Endothelial cell of umbilical vein (primary cell): ENCODE measurements around the gene RANBP3. TPM values are rescaled to one million over a fixed set of nuclear protein-coding genes. Genes with fewer than 3 reads are reported as not detected.

ENCODE experiments used
- BruUV-seq: library from RNA; stranded (reverse); fragments of 400-500 nt; replicated peaks from 2 replicates; lab custom pipeline; 2021; lab: Mats Ljungman, UMichigan
- CTCF ChIA-PET: fragments of 300-600, 350-600 bp; sonication (Branson Sonifier 250); formaldehyde crosslinking; loops from one replicate; lab custom pipeline; 2021; ENCODE audit warnings: antibody characterized with exemption, inconsistent platforms; lab: Charles Lee
- POLR2A ChIA-PET: fragments of 300-600, 350-600 bp; sonication (Branson Sonifier 250); formaldehyde crosslinking; loops from one replicate; lab custom pipeline; 2021; ENCODE audit warnings: antibody characterized with exemption, inconsistent platforms; lab: Charles Lee
- DNase-seq: peaks from one replicate; pipeline ENCODE4 v3.0.0-alpha.2; 2011; ENCODE audit warnings: low read depth, low spot score
- FAIRE-seq: peaks from 2 replicates; lab custom pipeline; 2011; peaks lifted over from hg19 to GRCh38; lab: Jason Lieb, UNC
- H2AFZ ChIP-seq: 2 replicates; pipeline ENCODE4 v1.6.0; 2012; ENCODE audit warnings: low read depth, low read length, control low read depth, inconsistent platforms
- H3K27ac ChIP-seq: 2 replicates; pipeline ENCODE4 v1.5.1; 2011; ENCODE audit warnings: low read depth, mild to moderate bottlenecking, control low read depth, low read length, moderate library complexity; ENCODE audit not compliant: insufficient read depth
- H3K27me3 ChIP-seq, 2 experiments: 2 replicates each; pipeline versions ENCODE4 v1.6.0 to v1.6.1; 2011; ENCODE audit warnings: low read length in 2 of 2, mixed read lengths in 1 of 2; ENCODE audit not compliant: control insufficient read depth in 2 of 2, insufficient read depth in 2 of 2
- H3K36me3 ChIP-seq, 2 experiments: 2 replicates in 1 of 2; 3 replicates in 1 of 2; pipeline ENCODE4 v1.5.1; 2011; ENCODE audit warnings: low read length in 2 of 2, mild to moderate bottlenecking in 1 of 2, moderate library complexity in 1 of 2; ENCODE audit not compliant: control insufficient read depth in 2 of 2, insufficient read depth in 2 of 2; ENCODE audit errors: extremely low read depth in 1 of 2
- H3K4me1 ChIP-seq: 3 replicates; pipeline ENCODE4 v1.5.1; 2011; ENCODE audit warnings: mild to moderate bottlenecking, low read length; ENCODE audit not compliant: control insufficient read depth, insufficient read depth; ENCODE audit errors: extremely low read depth
- H3K4me2 ChIP-seq: 2 replicates; pipeline ENCODE4 v1.6.1; 2011; ENCODE audit warnings: low read length, control low read depth, mixed read lengths; ENCODE audit not compliant: insufficient read depth
- H3K4me3 ChIP-seq, 3 experiments: fragments of 200-600 bp in 1 of 3; sonication (generic), shearing (Covaris generic) in 1 of 3; replicated peaks in 1 of 3; 2 replicates each; pipeline ENCODE4 v1.5.1; 2011 to 2016; ENCODE audit warnings: control low read depth in 3 of 3, low read length in 3 of 3, mild to moderate bottlenecking in 2 of 3, inconsistent platforms in 1 of 3, low read depth in 1 of 3, moderate library complexity in 1 of 3; ENCODE audit not compliant: insufficient read depth in 1 of 3
- H3K79me2 ChIP-seq: 2 replicates; pipeline ENCODE4 v1.6.0; 2012; ENCODE audit warnings: low read length, inconsistent platforms; ENCODE audit not compliant: control insufficient read depth, insufficient read depth
- H3K9ac ChIP-seq: replicated peaks from 2 replicates; pipeline ENCODE3; 2011; ENCODE audit warnings: low read length, control low read depth; ENCODE audit not compliant: insufficient read depth; ENCODE audit errors: extremely low read depth
- H3K9me1 ChIP-seq: replicated peaks from 3 replicates; pipeline ENCODE4 v1.6.0; 2011; ENCODE audit warnings: mild to moderate bottlenecking, low read length; ENCODE audit not compliant: control insufficient read depth, insufficient read depth; ENCODE audit errors: extremely low read depth
- H3K9me3 ChIP-seq: replicated peaks from 2 replicates; pipeline ENCODE4 v1.5.1; 2012; ENCODE audit warnings: low read length, inconsistent platforms; ENCODE audit not compliant: control insufficient read depth, insufficient read depth
- H4K20me1 ChIP-seq: replicated peaks from 2 replicates; pipeline ENCODE3; 2011; ENCODE audit warnings: mild to moderate bottlenecking, low read length; ENCODE audit not compliant: control insufficient read depth, insufficient read depth; ENCODE audit errors: extremely low read depth
- EZH2 ChIP-seq: IDR thresholded peaks from 2 replicates; pipeline ENCODE4 v1.6.1; 2012; ENCODE audit warnings: borderline replicate concordance, low read depth, mild to moderate bottlenecking, moderate library complexity, low read length, inconsistent platforms; ENCODE audit not compliant: severe bottlenecking
- FOS ChIP-seq: IDR thresholded peaks from 2 replicates; pipeline ENCODE4 v1.6.1; 2011; ENCODE audit warnings: mild to moderate bottlenecking, low read length, moderate library complexity, borderline replicate concordance; ENCODE audit not compliant: insufficient read depth
- GATA2 ChIP-seq: IDR thresholded peaks from 2 replicates; pipeline ENCODE4 v1.7.0; 2011; ENCODE audit warnings: low read depth, mild to moderate bottlenecking, moderate library complexity, mixed read lengths, low read length; ENCODE audit not compliant: insufficient read length, insufficient read depth
- JUN ChIP-seq: IDR thresholded peaks from 2 replicates; pipeline ENCODE4 v1.6.1; 2011; ENCODE audit warnings: borderline replicate concordance, low read depth; ENCODE audit not compliant: insufficient read length, insufficient read depth
- MYC ChIP-seq: IDR thresholded peaks from one replicate; pipeline ENCODE4 v1.6.1; 2011; ENCODE audit warnings: mild to moderate bottlenecking, low read depth, low read length
- POLR2A ChIP-seq: IDR thresholded peaks from 2 replicates; pipeline ENCODE4 v1.6.1; 2012; ENCODE audit warnings: low read depth, mild to moderate bottlenecking, control low read depth, low read length
- POLR2AphosphoS5 ChIP-seq: IDR thresholded peaks from 2 replicates; pipeline ENCODE4 v1.6.1; 2012; ENCODE audit warnings: low read depth, mild to moderate bottlenecking, control low read depth, low read length, moderate library complexity; ENCODE audit not compliant: insufficient read depth
- dilution Hi-C: fragments of 300-500 bp; cut with MboI; formaldehyde crosslinking; loops from one replicate; pipeline ENCODE4 v1.15.0; 2019; ENCODE audit warnings: low sequenced_read_pairs; ENCODE audit not compliant: extremely low pct_ligation_motif_present
- intact Hi-C: fragments of 100-400 bp; cut with micrococcal nuclease; formaldehyde crosslinking; loops from one replicate; pipeline ENCODE4 v1.10.0; 2022
- polyA plus RNA-seq, 4 experiments: library from polyadenylated mRNA; depleted of rRNA in 3 of 4; stranded (reverse) in 3 of 4; unstranded in 1 of 4; fragments of >200 nt; gene quantifications; 2 replicates each; pipeline versions ENCODE4 v1.2.1 to v1.2.3, GENCODE V29; 2011 to 2012; ENCODE audit warnings: missing spikeins in 1 of 4
- total RNA-seq: library from RNA; stranded (reverse); gene quantifications from 2 replicates; pipeline ENCODE4 v1.2.3, GENCODE V29; 2021
- TF ChIP-seq, protein P1 (sequence below), 2 donors: IDR thresholded peaks; 1 replicate in 1 of 2; 2 replicates in 1 of 2; pipeline ENCODE4 v1.5.1; 2011; ENCODE audit warnings: low read length in 2 of 2, mild to moderate bottlenecking in 2 of 2, moderate library complexity in 2 of 2, control low read depth in 1 of 2, inconsistent platforms in 1 of 2, low read depth in 1 of 2; ENCODE audit not compliant: insufficient read depth in 1 of 2; ENCODE audit errors: extremely low read depth in 1 of 2
- TF ChIP-seq, protein P2 (sequence below): IDR thresholded peaks from 2 replicates; pipeline ENCODE4 v1.6.1; 2011; ENCODE audit not compliant: insufficient read depth, insufficient read length

Gene RANBP3
- total and polyA plus RNA-seq, 2 donors (not counting 3 experiments of a cell fraction or from before 2014, with no cell fraction given), result 72.3 to 85.3 TPM

DNA sequence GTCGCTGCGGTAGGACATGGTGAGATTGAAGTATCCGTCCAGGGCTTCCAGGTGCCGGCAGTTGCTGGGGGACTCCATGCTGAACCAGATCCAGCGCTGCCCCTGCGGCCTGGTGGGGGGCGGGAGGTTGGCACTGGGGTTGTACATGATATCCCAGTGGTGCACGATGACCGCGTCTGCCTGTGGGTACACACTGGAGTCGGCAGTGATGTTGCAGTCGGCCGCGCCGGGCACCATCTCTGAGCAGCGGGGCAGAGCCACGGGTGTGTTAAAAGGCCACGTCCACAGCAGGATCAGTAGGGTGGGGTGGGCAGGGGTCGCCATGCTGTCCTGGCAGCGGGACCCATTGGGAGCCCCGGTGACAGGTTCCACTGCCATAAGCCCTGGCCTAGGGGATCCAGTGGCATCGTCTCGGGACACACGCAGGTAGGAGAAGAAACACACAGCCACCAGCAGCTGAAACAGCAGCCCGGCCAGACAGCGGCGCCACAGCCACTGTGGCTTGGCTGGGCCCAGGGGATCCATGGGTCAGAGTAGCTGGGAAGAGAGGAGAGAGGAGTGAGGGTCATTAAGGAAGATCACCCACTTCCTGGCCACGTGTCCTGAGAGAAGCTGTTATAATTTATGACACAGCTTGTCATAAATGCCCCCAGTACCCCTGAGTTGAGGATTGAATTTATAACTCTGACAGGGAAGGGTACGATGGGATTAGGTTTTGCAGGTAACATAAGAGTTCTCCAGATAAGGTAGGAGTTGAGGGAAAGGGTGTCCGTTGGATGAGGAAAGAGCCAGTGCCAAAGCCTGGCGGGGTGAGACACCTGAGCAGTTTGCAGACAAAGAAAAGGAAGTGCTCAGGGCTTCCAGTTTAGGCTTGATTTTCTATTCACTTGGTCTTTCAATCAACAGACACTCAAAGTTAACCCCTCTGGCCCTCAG, 110.5 kb downstream of the RANBP3 start:
- Histone ChIP-seq H3K9me3 (no peaks in the 10 kb centered on the region), H2AFZ (no peak overlapping the region), H3K27ac (no peak overlapping the region), H3K9ac (no peak overlapping the region), H3K4me3 (no peak overlapping the region), H3K4me1 (no peaks in the 10 kb centered on the region), H3K4me2 (no peak overlapping the region), H3K9me1 (no peaks in the 10 kb centered on the region), H3K36me3 (no peaks in the 10 kb centered on the region), H4K20me1 (no peaks in the 10 kb centered on the region), H3K27me3 (no peaks in the 10 kb centered on the region), H3K79me2 (no peaks in the 10 kb centered on the region)
- no peak for DNase-seq
- no peak for FAIRE-seq
- BruUV-seq, result no TSS peak
- ChIA-PET POLR2A (no interaction called here), CTCF (no interaction called here)
- TF ChIP-seq JUN, result no peak
- no peak for TF ChIP-seq GATA2
- TF ChIP-seq, protein P1, sequence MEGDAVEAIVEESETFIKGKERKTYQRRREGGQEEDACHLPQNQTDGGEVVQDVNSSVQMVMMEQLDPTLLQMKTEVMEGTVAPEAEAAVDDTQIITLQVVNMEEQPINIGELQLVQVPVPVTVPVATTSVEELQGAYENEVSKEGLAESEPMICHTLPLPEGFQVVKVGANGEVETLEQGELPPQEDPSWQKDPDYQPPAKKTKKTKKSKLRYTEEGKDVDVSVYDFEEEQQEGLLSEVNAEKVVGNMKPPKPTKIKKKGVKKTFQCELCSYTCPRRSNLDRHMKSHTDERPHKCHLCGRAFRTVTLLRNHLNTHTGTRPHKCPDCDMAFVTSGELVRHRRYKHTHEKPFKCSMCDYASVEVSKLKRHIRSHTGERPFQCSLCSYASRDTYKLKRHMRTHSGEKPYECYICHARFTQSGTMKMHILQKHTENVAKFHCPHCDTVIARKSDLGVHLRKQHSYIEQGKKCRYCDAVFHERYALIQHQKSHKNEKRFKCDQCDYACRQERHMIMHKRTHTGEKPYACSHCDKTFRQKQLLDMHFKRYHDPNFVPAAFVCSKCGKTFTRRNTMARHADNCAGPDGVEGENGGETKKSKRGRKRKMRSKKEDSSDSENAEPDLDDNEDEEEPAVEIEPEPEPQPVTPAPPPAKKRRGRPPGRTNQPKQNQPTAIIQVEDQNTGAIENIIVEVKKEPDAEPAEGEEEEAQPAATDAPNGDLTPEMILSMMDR (IDR thresholded peaks at IDR 0.05; ENCODE audit: extremely low read depth in 1 of 2, insufficient read depth in 1 of 2, low read depth in 1 of 2, low read length in 2 of 2), result no peak
- TF ChIP-seq FOS, result no peak
- TF ChIP-seq MYC, result no peak
- no peak for TF ChIP-seq POLR2A
- TF ChIP-seq EZH2, result no peak
- TF ChIP-seq POLR2AphosphoS5, result no peak
- TF ChIP-seq, protein P2, sequence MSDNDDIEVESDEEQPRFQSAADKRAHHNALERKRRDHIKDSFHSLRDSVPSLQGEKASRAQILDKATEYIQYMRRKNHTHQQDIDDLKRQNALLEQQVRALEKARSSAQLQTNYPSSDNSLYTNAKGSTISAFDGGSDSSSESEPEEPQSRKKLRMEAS, result no peak
- intact Hi-C loops, result no loop called here
- dilution Hi-C loops, result no loop called here

Other genes starting within 250 kb of the RANBP3 start
- gene PRR22, start 193.4 kb downstream of the RANBP3 start, total RNA-seq, result 3.4 and 3.6 TPM in 2 replicates
- gene PRR22, start 193.4 kb downstream of the RANBP3 start, polyA plus RNA-seq, result 1.4 and 2.0 TPM in 2 replicates
- 38.9 and 40.8 TPM in 2 replicates for gene DUS3L, start 187.0 kb downstream of the RANBP3 start, total RNA-seq
- 25.8 and 29.7 TPM in 2 replicates for gene DUS3L, start 187.0 kb downstream of the RANBP3 start, polyA plus RNA-seq
- 0.30 TPM in 1 of 2 replicates, not detected in the other for gene NRTN, start 173.1 kb downstream of the RANBP3 start, total RNA-seq
- gene NRTN, start 173.1 kb downstream of the RANBP3 start, polyA plus RNA-seq, result 0.41 TPM in 2 replicates
- not detected in 2 replicates for gene FUT6, start 138.4 kb downstream of the RANBP3 start, total RNA-seq
- gene FUT6, start 138.4 kb downstream of the RANBP3 start, polyA plus RNA-seq, result not detected in 2 replicates
- gene FUT3, start 126.7 kb downstream of the RANBP3 start, total RNA-seq, result not detected in 2 replicates
- not detected in 2 replicates for gene FUT3, start 126.7 kb downstream of the RANBP3 start, polyA plus RNA-seq
- not detected in 2 replicates for gene FUT5, start 107.6 kb downstream of the RANBP3 start, total RNA-seq
- gene FUT5, start 107.6 kb downstream of the RANBP3 start, polyA plus RNA-seq, result not detected in 2 replicates
- 281 and 283 TPM in 2 replicates for gene NDUFA11, start 74.3 kb downstream of the RANBP3 start, total RNA-seq
- 876 and 1,690 TPM in 2 replicates for gene NDUFA11, start 74.3 kb downstream of the RANBP3 start, polyA plus RNA-seq
- gene VMAC, start 73.3 kb downstream of the RANBP3 start, total RNA-seq, result 4.4 and 4.7 TPM in 2 replicates
- 6.9 and 8.9 TPM in 2 replicates for gene VMAC, start 73.3 kb downstream of the RANBP3 start, polyA plus RNA-seq
- 6.1 and 6.9 TPM in 2 replicates for gene CAPS, start 63.9 kb downstream of the RANBP3 start, total RNA-seq
- 8.9 and 11.3 TPM in 2 replicates for gene CAPS, start 63.9 kb downstream of the RANBP3 start, polyA plus RNA-seq
- 16.1 and 16.2 TPM in 2 replicates for gene RFX2, start 132.4 kb upstream of the RANBP3 start, total RNA-seq
- gene RFX2, start 132.4 kb upstream of the RANBP3 start, polyA plus RNA-seq, result 19.0 and 20.6 TPM in 2 replicates
- not detected in 2 replicates for gene ACSBG2, start 157.5 kb upstream of the RANBP3 start, total RNA-seq
- gene ACSBG2, start 157.5 kb upstream of the RANBP3 start, polyA plus RNA-seq, result not detected in 2 replicates